HepG2 (cell line): ENCODE measurements around the gene ACOXL. TPM values are rescaled to one million over a fixed set of nuclear protein-coding genes. Genes with fewer than 3 reads are reported as not detected.

ENCODE experiments used
- ATAC-seq: fragments of 200-7000 bp; cut with Tn5 transposase; 3 replicates; pipeline ENCODE4 v1.9.1; 2020; ENCODE audit warnings: mild to moderate bottlenecking, moderate library complexity
- BruUV-seq: library from RNA; stranded (reverse); fragments of 400-500 nt; replicated peaks from 2 replicates; lab custom pipeline; 2021; lab: Mats Ljungman, UMichigan
- CTCF ChIA-PET: fragments of 300-600 bp; formaldehyde crosslinking; extraction: SDS; loops from one replicate; lab custom pipeline; 2021; ENCODE audit warnings: low total read pairs, inconsistent platforms, low intra/inter-chr PET ratio; lab: Yijun Ruan, JAX
- POLR2A ChIA-PET: fragments of 350-600 bp; sonication (Branson Sonifier 250); formaldehyde crosslinking; loops from one replicate; lab custom pipeline; 2020; ENCODE audit warnings: antibody characterized with exemption, inconsistent platforms; lab: Yijun Ruan, JAX
- DNase-seq: peaks from one replicate; pipeline ENCODE4 v3.0.0-alpha.2; 2015; ENCODE audit warnings: low spot score
- FAIRE-seq: peaks from 3 replicates; lab custom pipeline; 2011; peaks lifted over from hg19 to GRCh38; lab: Jason Lieb, UNC
- H2AFZ ChIP-seq: one replicate; pipeline ENCODE4 v1.6.1; 2011; ENCODE audit warnings: low read length, inconsistent platforms
- H3K27ac ChIP-seq: fragments of 300-600 bp; 3 replicates; pipeline ENCODE4 v1.8.0; 2011; ENCODE audit warnings: mixed run types, mild to moderate bottlenecking, mixed read lengths, low read length, inconsistent platforms; ENCODE audit not compliant: insufficient read depth; ENCODE audit errors: extremely low read length
- H3K27me3 ChIP-seq, 2 experiments: fragments of 200-600 bp in 1 of 2; 2 replicates in 1 of 2; 3 replicates in 1 of 2; pipeline versions ENCODE4 v1.6.0 to v1.8.0; 2011; ENCODE audit warnings: low read length in 2 of 2, mild to moderate bottlenecking in 2 of 2, moderate library complexity in 2 of 2, inconsistent platforms in 1 of 2; ENCODE audit not compliant: insufficient read depth in 2 of 2, control insufficient read depth in 1 of 2
- H3K36me3 ChIP-seq, 2 experiments: fragments of 200-600 bp in 1 of 2; replicated peaks in 1 of 2; 2 replicates in 1 of 2; 3 replicates in 1 of 2; pipeline versions ENCODE4 v1.5.1 to v1.8.0; 2011; ENCODE audit warnings: low read length in 2 of 2, inconsistent platforms in 1 of 2; ENCODE audit not compliant: insufficient read depth in 2 of 2, control insufficient read depth in 1 of 2
- H3K4me1 ChIP-seq: 2 replicates; pipeline ENCODE4 v1.5.1; 2012; ENCODE audit warnings: low read length, inconsistent platforms; ENCODE audit not compliant: insufficient read depth
- H3K4me2 ChIP-seq: 2 replicates; pipeline ENCODE4 v1.6.0; 2011; ENCODE audit warnings: low read depth, low read length, inconsistent platforms
- H3K4me3 ChIP-seq, 3 experiments: fragments of 200-600 bp in 1 of 3; sonication (generic), shearing (Covaris generic) in 1 of 3; replicated peaks in 1 of 3; 2 replicates each; pipeline ENCODE4 v1.5.1; 2011 to 2016; ENCODE audit warnings: low read length in 3 of 3, inconsistent platforms in 2 of 3, low read depth in 2 of 3, mild to moderate bottlenecking in 2 of 3, control low read depth in 1 of 3, mixed read lengths in 1 of 3; ENCODE audit not compliant: insufficient read depth in 1 of 3
- H3K79me2 ChIP-seq: one replicate; pipeline ENCODE4 v1.6.1; 2011; ENCODE audit warnings: low read length, inconsistent platforms; ENCODE audit not compliant: insufficient read depth
- H3K9ac ChIP-seq: 2 replicates; pipeline ENCODE4 v1.6.0; 2011; ENCODE audit warnings: mild to moderate bottlenecking, low read depth, low read length, inconsistent platforms; ENCODE audit not compliant: insufficient read depth
- H3K9me3 ChIP-seq: 2 replicates; pipeline ENCODE4 v1.5.1; 2012; ENCODE audit warnings: mild to moderate bottlenecking, low read length
- H4K20me1 ChIP-seq: 2 replicates; pipeline ENCODE4 v1.6.0; 2011; ENCODE audit warnings: inconsistent platforms, mild to moderate bottlenecking, low read length, moderate library complexity; ENCODE audit not compliant: insufficient read depth
- CEBPB ChIP-seq: IDR thresholded peaks from 2 replicates; pipeline ENCODE4 v1.6.1; 2011; ENCODE audit warnings: low read depth, low read length, improper control_type of control experiment, borderline replicate concordance
- CTCF ChIP-seq: sonication (generic); formaldehyde crosslinking; IDR thresholded peaks from 2 replicates; pipeline ENCODE4 v1.5.0; 2020; ENCODE audit warnings: mild to moderate bottlenecking, missing genetic modification reagents, moderate library complexity
- FOXC1 ChIP-seq: sonication (generic); formaldehyde crosslinking; IDR thresholded peaks from 2 replicates; pipeline ENCODE4 v1.8.0; 2022; ENCODE audit warnings: mild to moderate bottlenecking, missing genetic modification reagents, borderline replicate concordance
- ZNF768 ChIP-seq: sonication (generic); formaldehyde crosslinking; IDR thresholded peaks from 2 replicates; pipeline ENCODE4 v1.4.0; 2020; ENCODE audit warnings: missing genetic modification reagents
- WGBS: methylation state at CpG from one replicate; pipeline ENCODE4 v1.1.6; 2017; ENCODE audit warnings: low lambda C conversion rate; 5-methylcytosine and 5-hydroxymethylcytosine counted together
- in situ Hi-C: cut with HindIII; loops from 2 replicates; pipeline ENCODE4 v1.10.0; 2017; ENCODE audit warnings: low pct_unique_long_range_greater_than_20kb; ENCODE audit not compliant: extremely low pct_ligation_motif_present
- intact Hi-C: fragments of 100-400 bp; cut with micrococcal nuclease; formaldehyde crosslinking; loops from one replicate; pipeline ENCODE4 v1.10.0; 2022; ENCODE audit not compliant: unreplicated experiment
- polyA plus RNA-seq, 8 experiments: library from polyadenylated mRNA; depleted of rRNA in 3 of 8; stranded (reverse) in 7 of 8; unstranded in 1 of 8; fragments of >200 nt; fragmentation: Illumina TruSeq in 4 of 8; extraction: Trizol in 4 of 8; gene quantifications; 2 replicates each; pipeline versions ENCODE4 v1.2.1 to v1.2.3, GENCODE V29; 2011 to 2016; ENCODE audit warnings: low read depth in 4 of 8, missing spikeins in 1 of 8, mixed read lengths in 1 of 8; ENCODE audit not compliant: insufficient read depth in 1 of 8
- total RNA-seq, 5 experiments: library from RNA; depleted of rRNA; stranded (reverse); fragments of >200 nt; fragmentation: Illumina TruSeq; extraction: Trizol; gene quantifications; 2 replicates each; pipeline ENCODE4 v1.2.3, GENCODE V29; 2016; ENCODE audit warnings: low read depth in 1 of 5

ACOXL gene
- total and polyA plus RNA-seq, 2 of the 13 experiments (the other 11 are each of a cell fraction or from before 2014, with no cell fraction given) = not detected

DNA sequence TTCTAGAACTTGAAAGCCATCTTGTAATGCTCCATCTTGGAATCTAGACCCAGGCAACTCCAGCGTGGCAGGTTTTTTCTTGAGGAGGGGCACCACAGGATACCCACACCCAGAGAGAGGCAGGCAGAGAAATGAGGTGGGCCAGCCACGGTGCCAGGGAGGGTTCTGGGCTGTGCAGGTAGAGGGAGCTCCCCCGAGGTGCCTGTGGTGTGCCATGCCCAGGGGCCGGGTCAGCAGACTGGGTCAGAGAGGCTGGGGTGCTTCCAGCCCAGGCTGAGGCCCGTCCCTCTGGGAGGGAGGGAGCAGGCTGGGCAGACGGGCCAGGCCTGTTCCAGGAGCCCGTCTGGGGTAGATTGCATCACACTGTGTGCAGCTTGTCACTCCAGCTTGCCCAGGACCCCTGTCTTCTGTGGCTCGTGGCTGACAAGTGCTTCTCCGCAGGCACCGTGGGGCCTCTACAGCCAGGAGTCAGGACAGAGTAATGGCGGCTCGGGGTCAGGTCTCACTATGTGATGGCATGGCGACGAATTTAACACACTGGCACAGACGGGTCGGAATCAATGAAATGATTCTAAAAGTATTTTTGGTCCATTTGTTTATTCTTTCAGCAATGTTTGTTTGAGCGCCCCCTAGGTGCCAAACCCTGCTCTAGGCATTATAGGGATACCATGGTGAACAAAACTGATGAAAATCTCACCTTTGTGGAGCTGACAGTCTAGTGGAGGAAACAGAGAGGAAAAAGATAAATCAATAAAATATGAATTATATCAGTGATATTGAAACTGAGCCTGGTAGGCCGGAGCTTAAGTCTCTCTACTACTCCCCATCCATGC, 144.0 kb downstream of the ACOXL start:
- Histone ChIP-seq H3K4me2 (no peak overlapping the region), H2AFZ (no peak overlapping the region), H3K4me1 (no peaks in the 10 kb centered on the region), H4K20me1 (no peaks in the 10 kb centered on the region)
- no peak for FAIRE-seq
- no TSS peak for BruUV-seq
- in situ Hi-C loops = no loop called here
- TF ChIP-seq FOXC1 (no peak), CTCF (CRISPR knock-in tag) (0 out of 2 replicates have a peak, but pooled peaks have one; percentile 22), ZNF768 (CRISPR knock-in tag) (peak; percentile 7; the same call in 1 of the 2 replicates), CEBPB (peak; percentile 53; the same call in 1 of the 2 replicates)
- TF ChIP-seq, all 625 proteins: peak for 3
- ChIA-PET POLR2A (no interaction called here), CTCF (no interaction called here)
- peaks cover 0 to 19% of the 10 kb centered on the region in 2 experiments; a peak in 2 of 5 replicates for H3K27me3 ChIP-seq
- intact Hi-C loops = loop anchor here (5.0 kb wide), 1 partner anchor 1664 kb away; no protein-coding TSS in a partner anchor
- H3K27ac ChIP-seq = no peak overlapping the region
- DNase-seq (no peak), ATAC-seq (no peak)
- WGBS = 59% methylated on average over 16 of the region's 18 CpGs
- no peaks in the 10 kb centered on the region for H3K9me3 ChIP-seq
- H3K4me3 ChIP-seq = no peak overlapping the region
- no peaks in the 10 kb centered on the region for H3K79me2 ChIP-seq
- H3K36me3 ChIP-seq = no peaks in the 10 kb centered on the region
- H3K9ac ChIP-seq = no peak overlapping the region
